ENCODE data around the gene DLGAP4. TPM values are rescaled to one million over a fixed set of nuclear protein-coding genes. Genes with fewer than 3 reads are reported as not detected.

The DLGAP4 gene
- total RNA-seq, 2 donors from 2014 or later: 23.1 to 60.0 TPM

DNA sequence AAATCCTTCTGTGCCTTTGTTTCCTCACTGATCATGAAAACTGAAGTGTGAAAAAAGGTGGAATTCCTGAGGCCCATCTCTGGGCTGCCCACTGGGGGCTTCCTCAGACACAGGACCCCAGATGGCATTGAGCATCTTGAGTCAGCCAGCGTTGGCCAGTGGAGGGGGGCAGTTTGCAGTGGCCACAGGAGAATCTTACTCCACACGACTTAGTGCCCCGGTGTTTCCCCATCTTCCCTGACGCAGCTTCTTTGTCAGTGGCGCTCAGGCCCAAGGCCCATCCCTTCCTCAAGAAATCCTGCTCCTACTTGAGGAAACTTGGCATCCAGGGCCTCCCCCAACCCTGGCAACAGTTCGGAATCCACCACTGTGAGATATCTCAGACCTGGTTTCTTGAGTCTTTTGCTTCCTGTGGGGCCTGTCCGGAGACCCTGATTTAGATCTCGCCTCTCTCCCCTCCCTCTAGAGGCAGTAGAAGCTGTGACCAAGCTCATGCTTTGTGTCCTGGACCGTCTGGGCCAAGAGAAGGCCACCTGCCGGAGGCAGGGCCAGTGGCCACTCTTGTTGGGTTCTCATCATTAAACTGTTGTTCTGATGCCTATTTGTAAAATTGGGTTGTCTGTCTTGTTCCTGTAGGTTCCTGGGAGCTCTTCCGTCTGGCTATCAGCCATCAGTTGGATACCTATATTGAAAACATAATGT is 20.2 kb upstream of the DLGAP4 start:
- DNase-seq (no peak), ATAC-seq (no peak)
- 76 to 78% methylated on average over 11 of the region's 11 CpGs for WGBS, 2 donors
- Histone ChIP-seq H3K36me3 (replicated peaks in 1 of 2; ENCODE audit: insufficient read depth in 1 of 2, low read depth in 2 of 2) (no peaks in the 10 kb centered on the region), H3K9me3 (no peaks in the 10 kb centered on the region), H3K4me1 (no peaks in the 10 kb centered on the region), H3K4me3 (no peak overlapping the region), H3K27ac (no peak overlapping the region), H3K27me3 (no peaks in the 10 kb centered on the region)
- intact Hi-C loops (cut with DNase I): no loop called here
- no peak for TF ChIP-seq POLR2A (IDR thresholded peaks at IDR 0.05)
- TF ChIP-seq, protein P1, sequence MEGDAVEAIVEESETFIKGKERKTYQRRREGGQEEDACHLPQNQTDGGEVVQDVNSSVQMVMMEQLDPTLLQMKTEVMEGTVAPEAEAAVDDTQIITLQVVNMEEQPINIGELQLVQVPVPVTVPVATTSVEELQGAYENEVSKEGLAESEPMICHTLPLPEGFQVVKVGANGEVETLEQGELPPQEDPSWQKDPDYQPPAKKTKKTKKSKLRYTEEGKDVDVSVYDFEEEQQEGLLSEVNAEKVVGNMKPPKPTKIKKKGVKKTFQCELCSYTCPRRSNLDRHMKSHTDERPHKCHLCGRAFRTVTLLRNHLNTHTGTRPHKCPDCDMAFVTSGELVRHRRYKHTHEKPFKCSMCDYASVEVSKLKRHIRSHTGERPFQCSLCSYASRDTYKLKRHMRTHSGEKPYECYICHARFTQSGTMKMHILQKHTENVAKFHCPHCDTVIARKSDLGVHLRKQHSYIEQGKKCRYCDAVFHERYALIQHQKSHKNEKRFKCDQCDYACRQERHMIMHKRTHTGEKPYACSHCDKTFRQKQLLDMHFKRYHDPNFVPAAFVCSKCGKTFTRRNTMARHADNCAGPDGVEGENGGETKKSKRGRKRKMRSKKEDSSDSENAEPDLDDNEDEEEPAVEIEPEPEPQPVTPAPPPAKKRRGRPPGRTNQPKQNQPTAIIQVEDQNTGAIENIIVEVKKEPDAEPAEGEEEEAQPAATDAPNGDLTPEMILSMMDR (IDR thresholded peaks at IDR 0.05): no peak

DNA sequence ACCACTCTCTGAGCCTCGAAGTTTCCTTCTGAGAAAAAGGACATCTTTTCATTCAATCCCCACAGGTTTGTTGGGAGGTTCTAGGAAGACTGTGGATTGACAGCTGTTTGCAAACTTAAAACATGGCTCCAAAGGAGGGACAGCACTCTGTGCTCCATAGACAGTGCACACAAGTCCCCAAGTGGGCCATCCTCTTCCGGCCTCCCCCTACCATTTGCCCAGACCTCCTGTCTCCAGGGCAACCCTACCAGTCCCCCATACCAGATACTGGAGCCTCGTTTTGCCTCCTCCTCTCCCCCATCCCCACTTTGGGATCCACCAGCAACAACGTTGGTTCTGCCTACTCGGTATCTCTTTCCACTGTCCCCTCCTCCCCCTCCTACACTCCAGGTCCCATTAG is 8.5 kb upstream of the DLGAP4 start:
- Histone ChIP-seq H3K27ac (no peak overlapping the region), H3K4me1 (no peaks in the 10 kb centered on the region), H3K27me3 (no peaks in the 10 kb centered on the region), H3K4me3 (no peak overlapping the region), H3K36me3 (replicated peaks in 1 of 2; ENCODE audit: insufficient read depth in 1 of 2, low read depth in 2 of 2) (no peaks in the 10 kb centered on the region), H3K9me3 (no peaks in the 10 kb centered on the region)
- WGBS, 2 donors: 36 to 47% methylated on average over 5 of the region's 5 CpGs
- TF ChIP-seq, protein P1 (IDR thresholded peaks at IDR 0.05): no peak
- no peak for TF ChIP-seq POLR2A (IDR thresholded peaks at IDR 0.05)
- no peak for ATAC-seq
- no peak for DNase-seq
- intact Hi-C loops (cut with DNase I): no loop called here

- Histone ChIP-seq H3K9me3 (no peaks in the 10 kb centered on the region), H3K36me3 (replicated peaks in 1 of 2; ENCODE audit: insufficient read depth in 1 of 2, low read depth in 2 of 2) (no peaks in the 10 kb centered on the region), H3K27me3 (no peaks in the 10 kb centered on the region), H3K27ac (no peak overlapping the region), H3K4me3 (no peak overlapping the region), H3K4me1 (no peaks in the 10 kb centered on the region)
- TF ChIP-seq, protein P1 (IDR thresholded peaks at IDR 0.05): no peak
- no peak for TF ChIP-seq POLR2A (IDR thresholded peaks at IDR 0.05)
- WGBS, 2 donors: 45 to 67% methylated on average over 3 of the region's 3 CpGs
- no peak for ATAC-seq
- DNase-seq: no peak
- intact Hi-C loops (cut with DNase I): no loop called here
These were observed 8.1 kb upstream of the DLGAP4 start for GRCh38 chr20:36298061-36298460.

GRCh38 chr20:36298795-36299339 is 7.3 kb upstream of the DLGAP4 start:
- no peaks in the 10 kb centered on the region for H3K36me3 ChIP-seq (replicated peaks in 1 of 2; ENCODE audit: insufficient read depth in 1 of 2, low read depth in 2 of 2)
- WGBS, 2 donors: 68 to 69% methylated on average over 11 of the region's 11 CpGs
- H3K4me1 ChIP-seq: no peaks in the 10 kb centered on the region
- no peaks in the 10 kb centered on the region for H3K27me3 ChIP-seq
- H3K9me3 ChIP-seq: no peaks in the 10 kb centered on the region
- intact Hi-C loops (cut with DNase I): no loop called here
- TF ChIP-seq, protein P1 (IDR thresholded peaks at IDR 0.05): no peak
- no peak for TF ChIP-seq POLR2A (IDR thresholded peaks at IDR 0.05)
- ATAC-seq (no peak), DNase-seq (no peak)
- no peak overlapping the region for H3K4me3 ChIP-seq
- no peak overlapping the region for H3K27ac ChIP-seq

DNA sequence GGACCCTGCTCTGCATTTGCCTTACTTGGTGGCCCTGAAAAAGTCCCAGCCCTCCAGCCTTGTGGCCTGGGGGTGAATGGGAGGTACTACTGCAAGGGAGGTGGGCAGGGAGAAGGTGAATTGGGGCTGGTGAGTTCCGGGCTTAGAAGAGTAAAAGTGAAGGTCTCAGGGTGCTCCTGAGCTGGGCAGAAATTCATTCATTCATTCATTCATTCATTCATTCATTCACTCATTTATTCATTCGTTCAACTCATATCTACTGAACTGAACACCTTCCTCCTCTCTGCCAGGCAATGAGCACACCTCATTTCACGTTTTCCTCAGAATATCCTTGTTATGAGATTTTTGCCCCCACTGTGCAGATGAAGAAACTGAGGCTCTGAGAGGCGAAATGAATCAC is 6.7 kb upstream of the DLGAP4 start:
- no peaks in the 10 kb centered on the region for H3K36me3 ChIP-seq (replicated peaks in 1 of 2; ENCODE audit: insufficient read depth in 1 of 2, low read depth in 2 of 2)
- H3K27ac ChIP-seq: no peak overlapping the region
- intact Hi-C loops (cut with DNase I): no loop called here
- no peak for DNase-seq
- TF ChIP-seq, protein P1 (IDR thresholded peaks at IDR 0.05): no peak
- no peak for TF ChIP-seq POLR2A (IDR thresholded peaks at IDR 0.05)
- H3K27me3 ChIP-seq: no peaks in the 10 kb centered on the region
- 45 to 59% methylated on average over 4 of the region's 4 CpGs for WGBS, 2 donors
- no peak for ATAC-seq
- no peaks in the 10 kb centered on the region for H3K9me3 ChIP-seq
- H3K4me1 ChIP-seq: no peaks in the 10 kb centered on the region
- no peak overlapping the region for H3K4me3 ChIP-seq

All from body of pancreas (tissue), 4 donors.